GM12864 (cell line): ENCODE results near the gene C3orf33.
A peak's percentile ranks its signal among the peaks of the same experiment; 100 is the strongest.

Source experiments
- DNase-seq: peaks from one replicate; pipeline ENCODE4 v3.0.0-alpha.2; 2011; ENCODE audit warnings: low read depth
- H3K4me3 ChIP-seq: 2 replicates; pipeline ENCODE4 v1.5.1; 2011; ENCODE audit warnings: mild to moderate bottlenecking, low read depth, low read length, control low read depth
- CTCF ChIP-seq: IDR thresholded peaks from 2 replicates; pipeline ENCODE4 v1.5.1; 2011; ENCODE audit warnings: low read depth, mild to moderate bottlenecking, moderate library complexity, low read length, control low read depth, inconsistent platforms; ENCODE audit errors: missing control alignments

Gene C3orf33

GRCh38 chr3:155760653-155761052 is 45.4 kb downstream of the C3orf33 start:
- no peak for DNase-seq
- H3K4me3 ChIP-seq: no peak overlapping the region
- no peak for TF ChIP-seq CTCF

GRCh38 chr3:155757577-155757976 is 48.5 kb downstream of the C3orf33 start:
- DNase-seq: no peak
- no peak for TF ChIP-seq CTCF
- no peak overlapping the region for H3K4me3 ChIP-seq

- TF ChIP-seq CTCF: peak; percentile 48
- no peak overlapping the region for H3K4me3 ChIP-seq
- DNase-seq: no peak
Measured at GRCh38 chr3:155753038-155753639, 52.9 kb downstream of the C3orf33 start.

- TF ChIP-seq CTCF: no peak
- no peak for DNase-seq
- no peak overlapping the region for H3K4me3 ChIP-seq
Measured at GRCh38 chr3:155748611-155749365, 57.3 kb downstream of the C3orf33 start.

- DNase-seq: no peak
- H3K4me3 ChIP-seq: no peak overlapping the region
- TF ChIP-seq CTCF: no peak
Measured at GRCh38 chr3:155747946-155748290, 58.2 kb downstream of the C3orf33 start.

- H3K4me3 ChIP-seq: no peak overlapping the region
- DNase-seq: no peak
- no peak for TF ChIP-seq CTCF
Measured at GRCh38 chr3:155747286-155747945, 58.7 kb downstream of the C3orf33 start.
